Fibroblast of villous mesenchyme (primary cell): Measurements from ENCODE around the gene STPG2. TPM values are rescaled to one million over a fixed set of nuclear protein-coding genes. Genes with fewer than 3 reads are reported as not detected.
A peak's percentile ranks its signal among the peaks of the same experiment; 100 is the strongest.

Source experiments
- DNase-seq: peaks from one replicate; pipeline ENCODE4 v3.0.0-alpha.2; 2010; ENCODE audit warnings: low read depth
- H3K4me3 ChIP-seq: 2 replicates; pipeline ENCODE4 v1.5.1; 2011; ENCODE audit warnings: low read depth, mild to moderate bottlenecking, low read length
- total RNA-seq: library from RNA; depleted of rRNA; stranded (reverse); fragments of >200 nt; gene quantifications from 2 replicates; pipeline ENCODE4 v1.2.3, GENCODE V29; 2012
- TF ChIP-seq, protein P1 (sequence below): IDR thresholded peaks from 2 replicates; pipeline ENCODE4 v1.5.1; 2012; ENCODE audit warnings: low read depth, mild to moderate bottlenecking, low read length; ENCODE audit not compliant: insufficient read depth

STPG2 gene
- total RNA-seq, 1 donor, result under 0.01 TPM

DNA sequence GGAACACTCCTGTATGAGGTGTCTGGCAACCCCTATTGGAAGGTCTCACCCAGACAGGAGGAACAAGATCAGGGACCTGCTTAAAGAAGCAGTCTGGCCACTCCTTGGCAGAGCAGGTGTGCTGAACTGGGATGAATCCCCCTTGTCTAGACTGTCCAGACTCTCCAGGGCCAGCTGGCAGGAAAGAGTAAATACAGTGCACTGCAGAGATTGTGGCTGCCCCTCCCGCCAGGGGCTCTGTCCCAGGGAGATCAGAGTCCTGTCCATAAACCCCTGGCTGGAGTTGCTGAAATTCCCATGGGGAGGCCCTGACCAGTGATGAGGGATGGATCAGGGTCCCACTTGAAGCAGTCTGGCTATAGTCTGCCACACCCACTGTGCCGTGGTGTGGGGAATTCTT is 17.7 kb downstream of the STPG2 start:
- no peak overlapping the region for H3K4me3 ChIP-seq
- no peak for DNase-seq
- TF ChIP-seq, protein P1, sequence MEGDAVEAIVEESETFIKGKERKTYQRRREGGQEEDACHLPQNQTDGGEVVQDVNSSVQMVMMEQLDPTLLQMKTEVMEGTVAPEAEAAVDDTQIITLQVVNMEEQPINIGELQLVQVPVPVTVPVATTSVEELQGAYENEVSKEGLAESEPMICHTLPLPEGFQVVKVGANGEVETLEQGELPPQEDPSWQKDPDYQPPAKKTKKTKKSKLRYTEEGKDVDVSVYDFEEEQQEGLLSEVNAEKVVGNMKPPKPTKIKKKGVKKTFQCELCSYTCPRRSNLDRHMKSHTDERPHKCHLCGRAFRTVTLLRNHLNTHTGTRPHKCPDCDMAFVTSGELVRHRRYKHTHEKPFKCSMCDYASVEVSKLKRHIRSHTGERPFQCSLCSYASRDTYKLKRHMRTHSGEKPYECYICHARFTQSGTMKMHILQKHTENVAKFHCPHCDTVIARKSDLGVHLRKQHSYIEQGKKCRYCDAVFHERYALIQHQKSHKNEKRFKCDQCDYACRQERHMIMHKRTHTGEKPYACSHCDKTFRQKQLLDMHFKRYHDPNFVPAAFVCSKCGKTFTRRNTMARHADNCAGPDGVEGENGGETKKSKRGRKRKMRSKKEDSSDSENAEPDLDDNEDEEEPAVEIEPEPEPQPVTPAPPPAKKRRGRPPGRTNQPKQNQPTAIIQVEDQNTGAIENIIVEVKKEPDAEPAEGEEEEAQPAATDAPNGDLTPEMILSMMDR, result no peak

DNA sequence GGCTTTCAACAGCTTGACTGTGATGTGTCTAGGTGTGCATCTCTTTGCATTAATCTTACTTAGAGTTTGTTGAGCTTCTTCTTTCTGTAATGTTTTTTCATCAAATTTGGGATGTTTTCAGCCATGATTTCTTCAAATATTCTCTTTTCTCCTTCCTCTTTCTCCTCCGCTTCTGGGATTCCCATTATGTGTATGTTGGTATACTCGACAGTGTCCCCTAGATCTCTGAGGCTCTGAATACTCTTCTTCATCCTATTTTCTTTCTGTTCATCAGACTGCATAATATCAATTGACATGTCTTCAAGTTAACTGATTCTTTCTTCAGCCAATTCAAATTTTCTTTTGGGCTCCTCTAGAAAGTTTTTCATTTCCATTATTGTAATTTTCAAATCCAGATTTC is 25.9 kb downstream of the STPG2 start:
- TF ChIP-seq, protein P1, result no peak
- no peak for DNase-seq
- H3K4me3 ChIP-seq, result no peak overlapping the region

DNA sequence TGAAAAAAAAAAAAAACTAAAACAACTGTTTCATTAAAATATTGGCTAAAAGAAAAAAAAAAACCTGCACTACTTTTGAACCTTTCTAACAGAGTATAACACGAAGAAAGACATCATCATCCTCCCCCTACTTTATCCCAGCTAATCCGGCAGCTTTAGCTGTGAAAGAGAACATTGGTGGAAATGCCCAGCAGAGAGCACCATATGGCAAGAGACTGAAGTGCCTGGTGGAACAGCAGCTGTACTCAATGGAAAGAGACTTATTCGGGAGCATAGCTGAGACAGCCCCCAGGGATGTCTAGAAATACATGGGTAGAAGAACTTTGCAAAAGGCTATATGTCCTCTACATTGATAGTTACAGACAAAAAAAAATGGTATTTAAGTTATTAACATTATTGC is 30.3 kb downstream of the STPG2 start:
- no peak overlapping the region for H3K4me3 ChIP-seq
- peak; percentile 30 for DNase-seq
- TF ChIP-seq, protein P1, result peak; percentile 39

DNA sequence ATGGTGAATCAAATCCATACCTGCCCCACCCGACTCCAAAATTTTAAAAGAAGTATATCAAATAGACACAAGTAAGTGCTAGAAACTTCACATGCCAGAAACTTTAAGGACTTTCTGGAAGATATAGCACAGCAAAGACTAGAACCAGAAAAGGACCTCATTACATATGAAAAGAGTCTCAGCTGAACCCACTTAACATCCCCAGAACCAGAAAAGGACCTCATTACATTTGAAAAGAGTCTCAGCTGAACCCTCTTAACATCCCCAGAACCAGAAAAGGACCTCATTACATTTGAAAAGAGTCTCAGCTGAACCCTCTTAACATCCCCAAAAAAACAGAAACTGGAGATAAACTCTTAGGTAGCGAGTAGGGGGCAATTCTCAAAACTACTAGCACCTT is 32.3 kb downstream of the STPG2 start:
- no peak overlapping the region for H3K4me3 ChIP-seq
- TF ChIP-seq, protein P1, result no peak
- DNase-seq, result no peak

DNA sequence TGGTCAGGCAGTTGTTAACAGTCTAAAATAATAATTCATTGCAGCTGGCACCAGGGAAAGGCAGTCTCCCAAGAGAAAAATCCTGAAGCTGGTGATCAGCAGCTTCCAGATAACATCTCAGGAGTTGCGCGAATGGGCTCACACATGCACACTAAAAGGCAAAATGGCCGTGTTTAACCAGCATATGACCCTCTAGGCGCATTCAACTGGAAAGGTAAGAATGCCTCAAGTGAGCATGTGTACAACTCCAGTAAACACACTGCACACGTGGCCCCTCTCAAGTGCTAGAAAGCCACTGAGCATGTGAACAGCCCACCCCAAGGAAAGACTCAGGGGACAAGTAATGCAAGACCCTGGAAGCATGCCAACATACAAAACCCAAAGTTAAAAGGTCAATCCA is 33.1 kb downstream of the STPG2 start:
- TF ChIP-seq, protein P1, result no peak
- H3K4me3 ChIP-seq, result no peak overlapping the region
- no peak for DNase-seq

DNA sequence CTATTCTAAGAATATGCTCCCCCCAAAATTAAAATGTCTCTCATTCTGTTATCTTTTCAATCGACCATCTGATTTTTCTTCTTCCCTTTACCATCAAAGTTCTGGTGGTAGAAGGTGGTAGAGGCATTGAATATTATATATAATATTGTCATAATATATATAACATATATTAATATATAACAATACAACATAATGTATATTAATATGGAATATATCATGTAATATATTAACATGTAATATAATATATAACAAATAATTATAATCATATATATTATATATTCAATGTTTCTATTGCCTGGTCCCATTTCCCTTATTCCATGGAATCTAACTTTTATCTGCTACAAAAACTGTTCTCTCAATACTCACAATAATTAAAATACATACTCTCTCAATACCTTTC is 40.6 kb downstream of the STPG2 start:
- no peak for DNase-seq
- no peak overlapping the region for H3K4me3 ChIP-seq
- TF ChIP-seq, protein P1, result no peak

DNA sequence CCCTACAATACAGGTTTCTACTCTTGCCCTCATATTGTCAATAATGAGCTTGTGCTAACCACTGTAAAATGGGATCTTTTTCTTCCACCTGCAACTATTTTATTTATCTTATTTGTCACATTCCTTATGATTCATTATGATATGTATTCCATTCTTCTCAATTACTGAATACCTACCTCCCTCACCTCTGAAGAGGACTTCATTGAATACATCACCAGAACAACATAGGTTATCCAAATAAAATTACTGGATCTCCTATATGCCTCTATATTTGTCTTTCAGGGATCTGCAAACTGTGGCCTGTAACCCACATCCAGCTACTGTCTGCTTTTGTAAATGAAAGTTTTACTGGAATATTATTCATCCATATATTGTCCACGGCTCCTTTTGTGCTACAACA is 41.3 kb downstream of the STPG2 start:
- no peak for DNase-seq
- TF ChIP-seq, protein P1, result no peak
- H3K4me3 ChIP-seq, result no peak overlapping the region
